CD14-positive monocyte (primary cell): ENCODE data around the gene SATB1. TPM values are rescaled to one million over a fixed set of nuclear protein-coding genes. Genes with fewer than 3 reads are reported as not detected.

Experiments used
- DNase-seq, 3 donors: peaks; one replicate each; pipeline ENCODE4 v3.0.0-alpha.2; 2011 to 2022
- H2AFZ ChIP-seq: 2 replicates; pipeline ENCODE4 v1.6.0; 2012; ENCODE audit warnings: mild to moderate bottlenecking, low read depth, low read length, inconsistent platforms; ENCODE audit not compliant: insufficient read depth, poor library complexity, severe bottlenecking
- H3K27ac ChIP-seq, 2 donors: 1 replicate in 1 of 2; 2 replicates in 1 of 2; pipeline ENCODE4 v1.5.1; 2012 to 2013; ENCODE audit warnings: low read length in 2 of 2, control low read depth in 1 of 2, inconsistent platforms in 1 of 2, low read depth in 1 of 2, mild to moderate bottlenecking in 1 of 2
- H3K27me3 ChIP-seq, 2 donors: one replicate each; pipeline versions ENCODE4 v1.6.0 to v1.6.1; 2011 to 2013; ENCODE audit warnings: low read length in 2 of 2; ENCODE audit not compliant: control insufficient read depth in 2 of 2, insufficient read depth in 2 of 2
- H3K36me3 ChIP-seq, 2 donors: replicated peaks in 1 of 2; 1 replicate in 1 of 2; 2 replicates in 1 of 2; pipeline versions ENCODE4 v1.5.1 to v1.6.1; 2012 to 2013; ENCODE audit warnings: low read length in 2 of 2, control low read depth in 1 of 2, inconsistent platforms in 1 of 2, mild to moderate bottlenecking in 1 of 2; ENCODE audit not compliant: insufficient read depth in 2 of 2, control insufficient read depth in 1 of 2
- H3K4me1 ChIP-seq, 2 donors: 1 replicate in 1 of 2; 2 replicates in 1 of 2; pipeline versions ENCODE4 v1.5.1 to v1.6.1; 2012 to 2013; ENCODE audit warnings: low read length in 2 of 2, control low read depth in 1 of 2, inconsistent platforms in 1 of 2, mild to moderate bottlenecking in 1 of 2, moderate library complexity in 1 of 2; ENCODE audit not compliant: insufficient read depth in 2 of 2, control insufficient read depth in 1 of 2
- H3K4me2 ChIP-seq: replicated peaks from 2 replicates; pipeline ENCODE3; 2012; ENCODE audit warnings: low read length, moderate library complexity, mild to moderate bottlenecking; ENCODE audit not compliant: poor library complexity, severe bottlenecking; ENCODE audit errors: extremely low read depth
- H3K4me3 ChIP-seq, 3 experiments: fragments of 200-600 bp in 1 of 3; sonication (generic) in 1 of 3; replicated peaks in 1 of 3; 1 replicate in 2 of 3; 2 replicates in 1 of 3; pipeline ENCODE4 v1.5.1; 2011 to 2013; ENCODE audit warnings: low read length in 3 of 3, mild to moderate bottlenecking in 3 of 3, control low read depth in 2 of 3, low read depth in 2 of 3, inconsistent platforms in 1 of 3, moderate library complexity in 1 of 3
- H3K79me2 ChIP-seq: 2 replicates; pipeline ENCODE4 v1.6.0; 2012; ENCODE audit warnings: mild to moderate bottlenecking, control low read depth, inconsistent platforms, low read length, moderate library complexity; ENCODE audit not compliant: insufficient read depth
- H3K9ac ChIP-seq: 2 replicates; pipeline ENCODE4 v1.6.0; 2017; ENCODE audit warnings: low read length, mild to moderate bottlenecking; ENCODE audit not compliant: insufficient read depth, poor library complexity, severe bottlenecking
- H3K9me3 ChIP-seq, 2 donors: replicated peaks in 1 of 2; 1 replicate in 1 of 2; 2 replicates in 1 of 2; pipeline versions ENCODE4 v1.5.1 to v1.6.1; 2012 to 2013; ENCODE audit warnings: low read length in 2 of 2, control low read depth in 1 of 2; ENCODE audit not compliant: control insufficient read depth in 1 of 2, insufficient read depth in 1 of 2
- H4K20me1 ChIP-seq: 2 replicates; pipeline ENCODE4 v1.6.0; 2012; ENCODE audit warnings: mild to moderate bottlenecking, low read length, control low read depth, moderate library complexity; ENCODE audit not compliant: insufficient read depth
- H3K27ac Mint-ChIP-seq, 7 donors: one replicate each; pipeline ENCODE4 v1.8.0; 2020; ENCODE audit warnings: mild to moderate bottlenecking in 7 of 7, mixed read lengths in 7 of 7, moderate library complexity in 6 of 7, inconsistent platforms in 2 of 7
- H3K27me3 Mint-ChIP-seq, 3 donors: one replicate each; pipeline ENCODE4 v1.8.0; 2021 to 2022; ENCODE audit warnings: low read depth in 3 of 3, mild to moderate bottlenecking in 3 of 3, mixed read lengths in 3 of 3, moderate library complexity in 3 of 3, inconsistent platforms in 1 of 3
- H3K36me3 Mint-ChIP-seq, 2 donors: one replicate each; pipeline ENCODE4 v1.8.0; 2020; ENCODE audit warnings: mixed read lengths in 2 of 2, inconsistent platforms in 1 of 2, mild to moderate bottlenecking in 1 of 2
- H3K4me1 Mint-ChIP-seq: one replicate; pipeline ENCODE4 v1.8.0; 2020; ENCODE audit warnings: mild to moderate bottlenecking, mixed read lengths
- H3K4me3 Mint-ChIP-seq, 2 donors: one replicate each; pipeline ENCODE4 v1.8.0; 2020; ENCODE audit warnings: mild to moderate bottlenecking in 2 of 2, mixed read lengths in 2 of 2, moderate library complexity in 1 of 2
- H3K9me3 Mint-ChIP-seq, 7 donors: one replicate each; pipeline ENCODE4 v1.8.0; 2020 to 2022; ENCODE audit warnings: mixed read lengths in 7 of 7, mild to moderate bottlenecking in 6 of 7, moderate library complexity in 6 of 7, inconsistent platforms in 2 of 7
- WGBS: methylation state at CpG from one replicate; pipeline ENCODE4 v1.1.5; 2013; ENCODE audit warnings: missing lambda C conversion rate; ENCODE audit not compliant: insufficient coverage; 5-methylcytosine and 5-hydroxymethylcytosine counted together
- intact Hi-C, 2 donors: fragments of 100-400 bp; cut with micrococcal nuclease; formaldehyde crosslinking; loops; one replicate each; pipeline versions ENCODE4 v1.15.0 to v1.15.1; 2023
- polyA plus RNA-seq, 3 donors: library from polyadenylated mRNA; depleted of rRNA in 1 of 3; unstranded in 2 of 3; stranded (reverse) in 1 of 3; fragments of 300-500 nt in 2 of 3; fragments of >200 nt in 1 of 3; fragmentation: Illumina TruSeq in 2 of 3; gene quantifications; 1 replicate in 2 of 3; 2 replicates in 1 of 3; pipeline ENCODE4 v1.2.3, GENCODE V29; 2012 to 2021
- TF ChIP-seq, protein P1 (sequence below): fragments of 200-600 bp; IDR thresholded peaks from one replicate; pipeline ENCODE4 v1.8.0; 2022; ENCODE audit warnings: antibody characterized with exemption, mild to moderate bottlenecking

The SATB1 gene
- polyA plus RNA-seq, 3 donors = 4.3 to 35.3 (median 6.9) TPM

DNA sequence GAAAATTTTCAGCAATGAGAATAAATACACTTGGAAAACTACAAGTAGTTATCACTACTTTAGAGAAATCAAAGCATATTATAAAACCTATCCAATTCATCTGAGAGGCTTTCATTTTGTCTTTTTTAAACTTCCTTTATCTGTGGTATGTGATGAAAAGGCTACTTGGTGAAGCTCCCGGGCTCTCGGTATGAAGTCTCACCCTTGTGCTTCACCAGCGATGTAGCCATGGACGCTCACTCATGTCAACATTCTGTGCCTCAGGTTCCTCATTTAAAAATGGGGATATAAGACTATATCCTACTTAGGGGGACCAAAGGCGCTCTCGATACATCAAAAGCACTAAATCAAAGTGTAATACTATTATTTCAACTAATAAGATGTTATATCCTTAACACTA, 14.9 kb downstream of the SATB1 start:
- peaks cover 21 to 59% of the 10 kb centered on the region in 2 donors for H3K36me3 ChIP-seq
- H2AFZ ChIP-seq = no peak overlapping the region
- no peak overlapping the region for H3K27ac Mint-ChIP-seq
- H4K20me1 ChIP-seq = no peaks in the 10 kb centered on the region
- no peak overlapping the region for H3K4me2 ChIP-seq
- no peak for DNase-seq
- no peak overlapping the region for H3K4me3 ChIP-seq
- H3K27me3 Mint-ChIP-seq = no peaks in the 10 kb centered on the region
- no peaks in the 10 kb centered on the region for H3K9me3 ChIP-seq
- TF ChIP-seq, protein P1, sequence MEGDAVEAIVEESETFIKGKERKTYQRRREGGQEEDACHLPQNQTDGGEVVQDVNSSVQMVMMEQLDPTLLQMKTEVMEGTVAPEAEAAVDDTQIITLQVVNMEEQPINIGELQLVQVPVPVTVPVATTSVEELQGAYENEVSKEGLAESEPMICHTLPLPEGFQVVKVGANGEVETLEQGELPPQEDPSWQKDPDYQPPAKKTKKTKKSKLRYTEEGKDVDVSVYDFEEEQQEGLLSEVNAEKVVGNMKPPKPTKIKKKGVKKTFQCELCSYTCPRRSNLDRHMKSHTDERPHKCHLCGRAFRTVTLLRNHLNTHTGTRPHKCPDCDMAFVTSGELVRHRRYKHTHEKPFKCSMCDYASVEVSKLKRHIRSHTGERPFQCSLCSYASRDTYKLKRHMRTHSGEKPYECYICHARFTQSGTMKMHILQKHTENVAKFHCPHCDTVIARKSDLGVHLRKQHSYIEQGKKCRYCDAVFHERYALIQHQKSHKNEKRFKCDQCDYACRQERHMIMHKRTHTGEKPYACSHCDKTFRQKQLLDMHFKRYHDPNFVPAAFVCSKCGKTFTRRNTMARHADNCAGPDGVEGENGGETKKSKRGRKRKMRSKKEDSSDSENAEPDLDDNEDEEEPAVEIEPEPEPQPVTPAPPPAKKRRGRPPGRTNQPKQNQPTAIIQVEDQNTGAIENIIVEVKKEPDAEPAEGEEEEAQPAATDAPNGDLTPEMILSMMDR = no peak
- no peaks in the 10 kb centered on the region for H3K79me2 ChIP-seq
- H3K27ac ChIP-seq = no peak overlapping the region
- H3K36me3 Mint-ChIP-seq = peaks cover 39 to 43% of the 10 kb centered on the region in 2 donors
- H3K9ac ChIP-seq = no peak overlapping the region
- intact Hi-C loops = no loop called here
- no peak overlapping the region for H3K4me3 Mint-ChIP-seq
- H3K27me3 ChIP-seq = no peaks in the 10 kb centered on the region
- peaks cover 2% of the 10 kb centered on the region for H3K4me1 Mint-ChIP-seq
- no CpG with 5 or more reads among the region's 6 CpGs for WGBS
- no peaks in the 10 kb centered on the region for H3K9me3 Mint-ChIP-seq
- H3K4me1 ChIP-seq = no peaks in the 10 kb centered on the region

DNA sequence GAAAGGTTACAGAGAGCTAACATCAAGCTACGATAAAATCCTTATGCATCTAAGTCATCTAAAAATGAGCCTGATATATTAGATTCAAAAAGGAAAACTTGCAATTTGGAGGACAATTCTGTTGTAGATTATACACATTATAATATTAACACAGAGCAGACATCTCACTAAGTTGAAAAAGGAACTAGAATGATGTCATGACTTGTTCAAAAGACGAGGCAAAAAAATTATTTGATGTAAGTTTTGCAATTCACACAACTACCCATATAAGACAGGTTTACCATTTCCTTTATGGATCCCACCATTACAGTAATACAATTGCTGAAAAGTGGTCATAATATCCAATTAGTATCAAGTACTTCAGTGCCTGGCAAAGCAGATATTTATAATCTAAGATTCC, 15.9 kb downstream of the SATB1 start:
- no peak overlapping the region for H3K9ac ChIP-seq
- no peaks in the 10 kb centered on the region for H4K20me1 ChIP-seq
- no peak overlapping the region for H2AFZ ChIP-seq
- peaks cover 32 to 36% of the 10 kb centered on the region in 2 donors for H3K36me3 Mint-ChIP-seq
- no peaks in the 10 kb centered on the region for H3K79me2 ChIP-seq
- intact Hi-C loops = no loop called here
- H3K4me3 ChIP-seq = no peak overlapping the region
- H3K4me1 Mint-ChIP-seq = peaks cover 2% of the 10 kb centered on the region
- no peaks in the 10 kb centered on the region for H3K27me3 Mint-ChIP-seq
- H3K36me3 ChIP-seq = peaks cover 13 to 50% of the 10 kb centered on the region in 2 donors
- TF ChIP-seq, protein P1 = no peak
- H3K4me3 Mint-ChIP-seq = no peak overlapping the region
- no peaks in the 10 kb centered on the region for H3K4me1 ChIP-seq
- no CpG with 5 or more reads among the region's 2 CpGs for WGBS
- no peak for DNase-seq
- no peak overlapping the region for H3K4me2 ChIP-seq
- no peaks in the 10 kb centered on the region for H3K9me3 ChIP-seq
- no peaks in the 10 kb centered on the region for H3K9me3 Mint-ChIP-seq
- no peak overlapping the region for H3K27ac ChIP-seq
- no peaks in the 10 kb centered on the region for H3K27me3 ChIP-seq
- no peak overlapping the region for H3K27ac Mint-ChIP-seq
